Ascending aorta (tissue), 2 donors: ENCODE data around the gene UBL3. TPM values are rescaled to one million over a fixed set of nuclear protein-coding genes. Genes with fewer than 3 reads are reported as not detected.

Experiments used
- DNase-seq, 2 donors: peaks; one replicate each; pipeline ENCODE4 v3.0.0-alpha.2; 2019; ENCODE audit warnings: low spot score in 2 of 2
- H3K27ac ChIP-seq, 2 donors: fragments of 200-600 bp; sonication (generic); one replicate each; pipeline ENCODE4 v1.5.1; 2016 to 2017; ENCODE audit warnings: mild to moderate bottlenecking in 1 of 2
- H3K27me3 ChIP-seq: fragments of 200-600 bp; sonication (generic); one replicate; pipeline ENCODE4 v1.5.1; 2017
- H3K36me3 ChIP-seq, 2 donors: fragments of 200-600 bp; sonication (generic); one replicate each; pipeline ENCODE4 v1.5.1; 2016
- H3K4me1 ChIP-seq, 2 donors: fragments of 200-600 bp; sonication (generic); one replicate each; pipeline ENCODE4 v1.5.1; 2016 to 2017; ENCODE audit warnings: mild to moderate bottlenecking in 1 of 2
- H3K4me3 ChIP-seq, 2 donors: fragments of 200-600 bp; sonication (generic); one replicate each; pipeline ENCODE4 v1.5.1; 2016 to 2017; ENCODE audit warnings: mild to moderate bottlenecking in 1 of 2
- H3K9me3 ChIP-seq, 2 donors: fragments of 200-600 bp; sonication (generic); one replicate each; pipeline ENCODE4 v1.5.1; 2016
- CTCF ChIP-seq, 3 experiments: fragments of 200-600 bp in 2 of 3; fragments of 450-650 bp in 1 of 3; sonication (generic) in 2 of 3; IDR thresholded peaks; one replicate each; pipeline ENCODE4 v1.5.1; 2016 to 2019; ENCODE audit warnings: antibody characterized with exemption in 3 of 3, mild to moderate bottlenecking in 1 of 3, moderate library complexity in 1 of 3
- intact Hi-C: fragments of 100-400 bp; cut with DNase I; formaldehyde crosslinking; loops from one replicate; pipeline ENCODE4 v1.15.1; 2023
- total RNA-seq: library from RNA; depleted of rRNA; stranded (reverse); fragments of >200 nt; gene quantifications from one replicate; pipeline ENCODE4 v1.1.0, GENCODE V29; 2016

The UBL3 gene
- total RNA-seq, 1 donor from 2014 or later: 17.9 TPM

DNA sequence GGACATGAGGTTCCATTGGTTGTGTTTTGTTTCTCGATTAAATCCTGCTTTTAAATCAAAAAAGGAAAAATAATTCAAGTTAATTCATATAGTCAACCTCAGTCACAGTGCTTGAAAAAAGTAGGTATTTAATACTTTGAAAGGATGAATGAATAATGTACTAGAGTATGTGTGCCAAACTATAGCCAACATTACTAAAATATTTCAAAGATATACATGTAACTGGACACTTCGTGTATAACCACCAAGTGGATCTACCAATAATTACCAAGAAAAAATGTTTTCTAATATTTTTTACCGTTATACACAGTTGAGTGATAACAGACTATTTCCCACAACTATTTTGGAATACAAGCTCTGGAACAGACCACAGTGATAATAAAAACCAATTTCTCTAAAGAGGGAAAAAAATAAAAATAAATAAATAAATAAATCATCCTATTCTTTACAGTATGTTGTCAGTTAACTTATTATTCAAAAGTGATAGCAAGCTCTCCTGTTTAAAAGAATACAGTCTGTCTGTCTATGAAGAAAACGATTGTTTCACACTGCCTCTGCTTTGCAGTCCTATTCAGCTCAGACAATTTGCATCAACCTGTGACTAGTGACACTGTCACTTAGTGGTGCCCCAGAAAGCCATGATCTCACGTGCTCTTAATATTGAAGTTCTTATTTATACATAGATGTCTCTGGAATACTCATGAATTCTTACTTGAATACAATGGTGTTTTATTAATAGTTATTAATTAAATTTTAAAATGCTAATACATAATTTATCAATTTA is 58.2 kb downstream of the UBL3 start:
- intact Hi-C loops: no loop called here
- TF ChIP-seq CTCF (IDR thresholded peaks at IDR 0.05): no peak
- no peaks in the 10 kb centered on the region for H3K27me3 ChIP-seq
- no peaks in the 10 kb centered on the region for H3K9me3 ChIP-seq
- no peak overlapping the region for H3K27ac ChIP-seq
- no peaks in the 10 kb centered on the region for H3K4me1 ChIP-seq
- DNase-seq: no peak
- H3K4me3 ChIP-seq: no peak overlapping the region
- no peaks in the 10 kb centered on the region for H3K36me3 ChIP-seq

- no peak for DNase-seq
- Histone ChIP-seq H3K27ac (no peak overlapping the region), H3K9me3 (no peaks in the 10 kb centered on the region), H3K4me3 (no peak overlapping the region), H3K4me1 (no peaks in the 10 kb centered on the region), H3K27me3 (no peaks in the 10 kb centered on the region), H3K36me3 (no peaks in the 10 kb centered on the region)
- TF ChIP-seq CTCF (IDR thresholded peaks at IDR 0.05): no peak
- intact Hi-C loops: no loop called here
Measured at GRCh38 chr13:29791508-29791907, 58.9 kb downstream of the UBL3 start.

DNA sequence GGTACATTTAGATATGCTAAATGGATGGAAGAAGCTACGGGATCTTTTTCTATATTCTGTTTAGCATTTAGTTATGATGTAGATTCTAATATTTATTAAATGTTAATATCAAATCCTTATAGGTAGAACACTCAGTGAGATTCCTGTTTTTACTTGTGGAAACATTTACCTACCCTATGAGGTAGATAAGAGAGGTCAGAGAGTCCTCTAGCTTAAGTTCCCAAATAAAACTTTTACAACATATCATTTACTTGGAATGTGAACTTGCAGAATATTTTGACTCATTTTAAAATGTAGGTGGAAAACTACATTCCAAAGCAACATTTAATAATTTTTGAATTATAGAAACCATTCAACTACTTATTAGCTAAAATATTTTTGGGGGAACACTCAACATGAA is 63.7 kb downstream of the UBL3 start:
- Histone ChIP-seq H3K36me3 (no peaks in the 10 kb centered on the region), H3K9me3 (no peaks in the 10 kb centered on the region), H3K4me3 (no peak overlapping the region), H3K4me1 (peaks cover 0 to 6% of the 10 kb centered on the region in 2 donors), H3K27ac (no peak overlapping the region), H3K27me3 (no peaks in the 10 kb centered on the region)
- intact Hi-C loops: no loop called here
- no peak for DNase-seq
- TF ChIP-seq CTCF (IDR thresholded peaks at IDR 0.05): no peak

GRCh38 chr13:29785978-29786377 is 64.4 kb downstream of the UBL3 start:
- H3K27ac ChIP-seq: no peak overlapping the region
- intact Hi-C loops: no loop called here
- H3K27me3 ChIP-seq: no peaks in the 10 kb centered on the region
- H3K9me3 ChIP-seq: no peaks in the 10 kb centered on the region
- H3K36me3 ChIP-seq: no peaks in the 10 kb centered on the region
- TF ChIP-seq CTCF (IDR thresholded peaks at IDR 0.05): no peak
- peaks cover 0 to 6% of the 10 kb centered on the region in 2 donors for H3K4me1 ChIP-seq
- DNase-seq: no peak
- H3K4me3 ChIP-seq: no peak overlapping the region

DNA sequence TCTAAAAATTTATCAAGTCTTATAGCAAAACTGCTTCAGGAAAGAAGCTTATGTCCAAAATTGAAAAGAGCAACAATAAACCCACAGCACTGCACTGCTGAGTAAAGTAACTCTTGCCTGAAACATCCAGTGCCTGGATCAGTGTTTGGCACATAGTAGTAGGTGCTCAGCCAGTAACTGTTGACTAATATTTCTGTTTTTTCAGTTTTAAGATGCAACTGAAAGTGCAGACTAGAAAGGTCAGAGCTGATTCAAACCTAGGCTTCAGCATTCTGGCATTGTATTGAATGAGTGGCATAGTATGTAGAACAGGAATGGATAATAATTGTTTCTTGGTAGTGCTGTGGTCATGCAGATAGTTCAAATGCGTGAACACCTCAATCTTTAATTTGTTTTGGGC is 67.6 kb downstream of the UBL3 start:
- no peaks in the 10 kb centered on the region for H3K36me3 ChIP-seq
- no peaks in the 10 kb centered on the region for H3K9me3 ChIP-seq
- H3K4me1 ChIP-seq: peaks cover 0 to 6% of the 10 kb centered on the region in 2 donors
- TF ChIP-seq CTCF (IDR thresholded peaks at IDR 0.05): no peak
- no peak overlapping the region for H3K27ac ChIP-seq
- intact Hi-C loops: no loop called here
- no peaks in the 10 kb centered on the region for H3K27me3 ChIP-seq
- no peak overlapping the region for H3K4me3 ChIP-seq
- DNase-seq: no peak
